Caco-2 (cell line): ENCODE data around the gene SHISAL2B. TPM values are rescaled to one million over a fixed set of nuclear protein-coding genes. Genes with fewer than 3 reads are reported as not detected.

ENCODE experiments used
- BruUV-seq: library from RNA; stranded (reverse); fragments of 400-500 nt; replicated peaks from 2 replicates; lab custom pipeline; 2021; lab: Mats Ljungman, UMichigan
- CTCF ChIA-PET: fragments of 300-600 bp; sonication (Branson Sonifier 250); formaldehyde crosslinking; loops from one replicate; lab custom pipeline; 2022; ENCODE audit warnings: antibody characterized with exemption; lab: Charles Lee
- POLR2A ChIA-PET: fragments of 300-600 bp; sonication (Branson Sonifier 250); formaldehyde crosslinking; loops from one replicate; lab custom pipeline; 2022; ENCODE audit warnings: antibody characterized with exemption; lab: Charles Lee
- DNase-seq, 2 experiments: peaks; one replicate each; pipeline versions ENCODE4 v3.0.0 to v3.0.0-alpha.2; 2020 to 2022
- H3K27me3 ChIP-seq: replicated peaks from 2 replicates; pipeline ENCODE4 v1.6.0; 2011; ENCODE audit warnings: low read length; ENCODE audit not compliant: control insufficient read depth, insufficient read depth
- H3K36me3 ChIP-seq: 2 replicates; pipeline ENCODE4 v1.5.1; 2011; ENCODE audit warnings: low read length; ENCODE audit not compliant: control insufficient read depth, insufficient read depth
- H3K4me1 ChIP-seq: fragments of 250-450 bp; sonication (Bioruptor Pico); 2 replicates; pipeline ENCODE4 v1.5.1; 2020; ENCODE audit warnings: mild to moderate bottlenecking
- H3K4me3 ChIP-seq: 2 replicates; pipeline ENCODE4 v1.5.1; 2011; ENCODE audit warnings: low read depth, mild to moderate bottlenecking, control low read depth, low read length
- H3K9me3 ChIP-seq: fragments of 250-450 bp; sonication (Bioruptor Pico); 2 replicates; pipeline ENCODE4 v1.5.1; 2020; ENCODE audit warnings: mild to moderate bottlenecking, moderate library complexity
- H3K27ac Mint-ChIP-seq: one replicate; pipeline ENCODE4 v1.8.0; 2022; ENCODE audit warnings: mixed read lengths; ENCODE audit not compliant: unreplicated experiment
- H3K27me3 Mint-ChIP-seq: one replicate; pipeline ENCODE4 v1.8.0; 2022; ENCODE audit warnings: mixed read lengths; ENCODE audit not compliant: insufficient read depth, unreplicated experiment
- H3K36me3 Mint-ChIP-seq: one replicate; pipeline ENCODE4 v1.8.0; 2022; ENCODE audit warnings: mild to moderate bottlenecking, mixed read lengths; ENCODE audit not compliant: insufficient read depth, unreplicated experiment
- H3K4me1 Mint-ChIP-seq: one replicate; pipeline ENCODE4 v1.8.0; 2022; ENCODE audit warnings: low read depth, mixed read lengths; ENCODE audit not compliant: unreplicated experiment
- H3K4me3 Mint-ChIP-seq: one replicate; pipeline ENCODE4 v1.8.0; 2022; ENCODE audit warnings: mild to moderate bottlenecking, moderate library complexity, mixed read lengths; ENCODE audit not compliant: unreplicated experiment
- H3K9me3 Mint-ChIP-seq: one replicate; pipeline ENCODE4 v1.8.0; 2022; ENCODE audit warnings: mixed read lengths; ENCODE audit not compliant: unreplicated experiment
- CTCF ChIP-seq, 2 experiments: fragments of 200-600 bp in 1 of 2; IDR thresholded peaks; 1 replicate in 1 of 2; 2 replicates in 1 of 2; pipeline versions ENCODE4 v1.5.1 to v1.8.0; 2011 to 2022; ENCODE audit warnings: antibody characterized with exemption in 1 of 2, control low read depth in 1 of 2, inconsistent platforms in 1 of 2, low read depth in 1 of 2, low read length in 1 of 2, mild to moderate bottlenecking in 1 of 2, moderate library complexity in 1 of 2; ENCODE audit not compliant: insufficient read depth in 1 of 2, severe bottlenecking in 1 of 2, unreplicated experiment in 1 of 2
- intact Hi-C: fragments of 100-400 bp; cut with micrococcal nuclease; formaldehyde crosslinking; loops from one replicate; pipeline ENCODE4 v1.10.0; 2022; ENCODE audit not compliant: unreplicated experiment
- total RNA-seq: library from RNA; stranded (reverse); gene quantifications from 2 replicates; pipeline ENCODE4 v1.2.3, GENCODE V29; 2022

Gene SHISAL2B
- total RNA-seq, 1 experiment from 2014 or later: not detected

DNA sequence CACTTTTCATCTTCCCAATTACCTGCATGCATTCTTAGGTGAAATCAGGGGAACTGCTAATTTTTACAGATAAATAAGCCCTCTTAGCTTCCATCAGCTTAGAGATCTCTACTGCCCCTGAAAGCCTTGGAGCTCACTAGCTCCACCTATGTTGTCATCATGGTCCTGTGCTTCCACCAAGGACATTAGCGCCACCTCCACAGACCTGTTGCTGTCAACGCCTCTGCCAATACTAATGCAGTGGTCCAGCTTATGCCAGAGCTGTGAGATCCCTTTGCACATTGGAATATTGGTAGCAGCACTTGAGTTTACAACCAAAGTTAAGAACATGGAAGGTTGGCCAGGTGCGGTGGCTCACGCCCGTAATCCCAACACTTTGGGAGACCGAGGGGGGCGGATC, 7.7 kb upstream of the SHISAL2B start:
- H3K27me3 Mint-ChIP-seq: peaks cover 3% of the 10 kb centered on the region
- no peaks in the 10 kb centered on the region for H3K4me1 Mint-ChIP-seq
- Histone ChIP-seq H3K27me3 (no peaks in the 10 kb centered on the region; the same call in 1 of the 2 replicates), H3K4me1 (no peaks in the 10 kb centered on the region), H3K9me3 (no peaks in the 10 kb centered on the region), H3K4me3 (no peak overlapping the region), H3K36me3 (no peaks in the 10 kb centered on the region)
- no peak for DNase-seq
- CTCF ChIA-PET: no interaction called here
- no TSS peak for BruUV-seq
- POLR2A ChIA-PET: no interaction called here
- no peaks in the 10 kb centered on the region for H3K9me3 Mint-ChIP-seq
- no peak overlapping the region for H3K27ac Mint-ChIP-seq
- TF ChIP-seq CTCF (IDR thresholded peaks at IDR 0.05; ENCODE audit: insufficient read depth in 1 of 2, low read depth in 1 of 2, low read length in 1 of 2, severe bottlenecking in 1 of 2, unreplicated experiment in 1 of 2): no peak
- no peaks in the 10 kb centered on the region for H3K36me3 Mint-ChIP-seq
- H3K4me3 Mint-ChIP-seq: no peak overlapping the region
- intact Hi-C loops: no loop called here

- H3K36me3 Mint-ChIP-seq: no peaks in the 10 kb centered on the region
- intact Hi-C loops: no loop called here
- ChIA-PET CTCF (no interaction called here), POLR2A (no interaction called here)
- no TSS peak for BruUV-seq
- H3K9me3 Mint-ChIP-seq: no peaks in the 10 kb centered on the region
- H3K27ac Mint-ChIP-seq: no peak overlapping the region
- no peak overlapping the region for H3K4me3 ChIP-seq
- H3K27me3 Mint-ChIP-seq: peaks cover 6% of the 10 kb centered on the region
- no peaks in the 10 kb centered on the region for H3K36me3 ChIP-seq
- no peaks in the 10 kb centered on the region for H3K4me1 ChIP-seq
- no peak for DNase-seq
- TF ChIP-seq CTCF (IDR thresholded peaks at IDR 0.05; ENCODE audit: insufficient read depth in 1 of 2, low read depth in 1 of 2, low read length in 1 of 2, severe bottlenecking in 1 of 2, unreplicated experiment in 1 of 2): no peak
- H3K27me3 ChIP-seq: no peaks in the 10 kb centered on the region; the same call in 1 of the 2 replicates
- H3K4me1 Mint-ChIP-seq: no peaks in the 10 kb centered on the region
- H3K4me3 Mint-ChIP-seq: no peak overlapping the region
- H3K9me3 ChIP-seq: no peaks in the 10 kb centered on the region
These were observed 4.4 kb upstream of the SHISAL2B start for GRCh38 chr5:64685866-64686265.

DNA sequence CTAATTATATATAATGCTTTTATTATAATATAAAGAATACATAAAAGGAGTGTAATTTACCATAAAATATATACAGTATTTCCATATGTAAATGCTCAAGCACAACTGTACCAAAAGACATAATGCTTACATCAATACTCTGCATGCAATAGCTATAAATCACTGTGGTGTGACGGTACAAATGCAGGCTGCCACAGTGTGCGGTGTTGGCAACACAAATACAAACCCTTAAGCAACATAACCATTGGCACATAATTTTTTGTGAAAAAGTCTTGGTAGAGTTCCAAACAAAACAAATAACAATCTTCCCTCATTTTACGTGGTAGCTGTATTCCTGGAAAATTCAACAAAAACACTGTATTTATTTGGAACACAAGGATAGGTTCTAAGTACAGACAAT, 1.9 kb upstream of the SHISAL2B start:
- no peaks in the 10 kb centered on the region; the same call in 1 of the 2 replicates for H3K27me3 ChIP-seq
- CTCF ChIA-PET: no interaction called here
- Mint-ChIP-seq H3K27ac (no peak overlapping the region), H3K27me3 (peaks cover 6% of the 10 kb centered on the region), H3K36me3 (no peaks in the 10 kb centered on the region), H3K4me3 (no peak overlapping the region), H3K9me3 (no peaks in the 10 kb centered on the region), H3K4me1 (no peaks in the 10 kb centered on the region)
- POLR2A ChIA-PET: no interaction called here
- no peaks in the 10 kb centered on the region for H3K4me1 ChIP-seq
- H3K36me3 ChIP-seq: no peaks in the 10 kb centered on the region
- no peak for DNase-seq
- no peak for TF ChIP-seq CTCF (IDR thresholded peaks at IDR 0.05; ENCODE audit: insufficient read depth in 1 of 2, low read depth in 1 of 2, low read length in 1 of 2, severe bottlenecking in 1 of 2, unreplicated experiment in 1 of 2)
- H3K9me3 ChIP-seq: no peaks in the 10 kb centered on the region
- H3K4me3 ChIP-seq: no peak overlapping the region
- no TSS peak for BruUV-seq
- intact Hi-C loops: no loop called here
